Choroid plexus epithelial cell (primary cell): ENCODE measurements around the gene PRRG3.

Experiments used
- DNase-seq: peaks from one replicate; pipeline ENCODE4 v3.0.0-alpha.2; 2010; ENCODE audit warnings: low read depth
- H3K4me3 ChIP-seq: 2 replicates; pipeline ENCODE4 v1.5.1; 2011; ENCODE audit warnings: low read depth, mild to moderate bottlenecking, control low read depth, low read length, moderate library complexity
- CTCF ChIP-seq: conservative IDR thresholded peaks from 2 replicates; pipeline ENCODE4 v1.5.1; 2011; ENCODE audit warnings: low read depth, mild to moderate bottlenecking, control low read depth, inconsistent platforms, low read length, moderate library complexity

Gene PRRG3

GRCh38 chrX:151752847-151753246, 57.6 kb downstream of the PRRG3 start:
- no peak overlapping the region for H3K4me3 ChIP-seq
- TF ChIP-seq CTCF, result no peak
- no peak for DNase-seq

GRCh38 chrX:151753313-151754046, 58.2 kb downstream of the PRRG3 start:
- TF ChIP-seq CTCF, result peak; percentile 88
- DNase-seq, result peak; percentile 74
- H3K4me3 ChIP-seq, result no peak overlapping the region

GRCh38 chrX:151754047-151754429, 58.8 kb downstream of the PRRG3 start:
- H3K4me3 ChIP-seq, result no peak overlapping the region
- DNase-seq, result peak; percentile 43
- no peak for TF ChIP-seq CTCF

- peak; percentile 55 for DNase-seq
Measured at GRCh38 chrX:151754641-151755215, 59.5 kb downstream of the PRRG3 start.

More at GRCh38 chrX:151754641-151755215, 59.5 kb downstream of the PRRG3 start:
- TF ChIP-seq CTCF, result no peak
- no peak overlapping the region for H3K4me3 ChIP-seq
